ENCODE results near the gene MACROH2A2. TPM values are rescaled to one million over a fixed set of nuclear protein-coding genes. Genes with fewer than 3 reads are reported as not detected.

MACROH2A2 gene
- total RNA-seq, 1 experiment from 2014 or later, result 11.3 TPM

- Histone ChIP-seq H3K27ac (ENCODE audit: insufficient read length, low read depth, low read length) (no peak overlapping the region), H3K9ac (ENCODE audit: extremely low read depth, insufficient read length, low read length) (no peak overlapping the region), H4K91ac (ENCODE audit: insufficient read length, low read depth, low read length) (no peak overlapping the region), H3K9me3 (ENCODE audit: control insufficient read depth, low read depth, low read length) (no peaks in the 10 kb centered on the region), H3K4me2 (ENCODE audit: insufficient read depth, insufficient read length, low read length) (no peak overlapping the region), H3T11ph (ENCODE audit: low read length) (no peak overlapping the region), H3K79me1 (ENCODE audit: insufficient read depth, low read depth, low read length, poor library complexity, severe bottlenecking) (no peaks in the 10 kb centered on the region), H2BK5ac (ENCODE audit: insufficient read length, low read length) (no peak overlapping the region), H2BK15ac (ENCODE audit: low read depth, low read length) (no peak overlapping the region), H2BK20ac (ENCODE audit: low read depth, low read length, poor library complexity, severe bottlenecking) (no peak overlapping the region), H3K23me2 (ENCODE audit: insufficient read length, low read depth, low read length, poor library complexity, severe bottlenecking) (no peaks in the 10 kb centered on the region), H2BK12ac (ENCODE audit: insufficient read length, low read depth, low read length) (no peak overlapping the region), H3K56ac (ENCODE audit: insufficient read length, low read depth, low read length) (no peak overlapping the region), H3K14ac (ENCODE audit: insufficient read depth, low read length) (no peak overlapping the region), H3K4ac (ENCODE audit: low read depth, low read length) (no peak overlapping the region), H3K4me1 (ENCODE audit: insufficient read depth, low read length) (no peaks in the 10 kb centered on the region), H2BK120ac (ENCODE audit: low read depth, low read length, poor library complexity, severe bottlenecking) (no peak overlapping the region), H3K27me3 (ENCODE audit: insufficient read depth, low read length) (no peaks in the 10 kb centered on the region), H2AFZ (ENCODE audit: low read length) (no peak overlapping the region), H3K18ac (ENCODE audit: insufficient read length, low read depth, low read length) (no peak overlapping the region), H4K8ac (replicated peaks; ENCODE audit: insufficient read length, low read depth, low read length) (no peak overlapping the region), H3K23ac (ENCODE audit: insufficient read length, low read depth, low read length) (no peak overlapping the region), H2AK5ac (ENCODE audit: insufficient read length, low read length) (no peak overlapping the region), H3K79me2 (ENCODE audit: insufficient read depth, low read length) (no peaks in the 10 kb centered on the region), H4K20me1 (ENCODE audit: control insufficient read depth, insufficient read depth, insufficient read length) (no peaks in the 10 kb centered on the region), H4K5ac (ENCODE audit: insufficient read length, low read depth, low read length) (no peak overlapping the region)
- Mint-ChIP-seq H3K36me3 (ENCODE audit: insufficient read depth in 1 of 3, low read depth in 3 of 3) (no peaks in the 10 kb centered on the region), H3K27ac (no peak overlapping the region), H3K4me1 (no peaks in the 10 kb centered on the region; a peak in 1 of 4 replicates), H3K27me3 (ENCODE audit: low read depth) (peaks cover 1% of the 10 kb centered on the region; the same call in 1 of the 2 replicates), H3K4me3 (no peak overlapping the region), H3K9me3 (peaks cover 0 to 2% of the 10 kb centered on the region in 2 experiments; a peak in 2 of 5 replicates)
- no CpG with 5 or more reads among the region's 10 CpGs for WGBS (ENCODE audit: extremely low coverage, insufficient read length, low lambda C conversion rate)
- no peak for DNase-seq
- no peak for TF ChIP-seq CTCF (conservative IDR thresholded peaks at IDR 0.05)
Measured at GRCh38 chr10:70123817-70124216, 71.2 kb downstream of the MACROH2A2 start.

Measured in H9 (cell line).